GM21515 (cell line): Measurements from ENCODE around the gene NKAIN1.

Source experiments
- ATAC-seq: cut with Tn5 transposase; IDR thresholded peaks from one replicate; pipeline ENCODE4 v1.9.1; 2021; ENCODE audit not compliant: unreplicated experiment

Gene NKAIN1

GRCh38 chr1:31234123-31234708 lies 5.5 kb downstream of the NKAIN1 start:
- ATAC-seq = no peak

GRCh38 chr1:31232689-31233088 lies 7.0 kb downstream of the NKAIN1 start:
- no peak for ATAC-seq

GRCh38 chr1:31231802-31232201 lies 7.9 kb downstream of the NKAIN1 start:
- ATAC-seq = no peak

GRCh38 chr1:31230378-31230777 lies 9.3 kb downstream of the NKAIN1 start:
- ATAC-seq = no peak

GRCh38 chr1:31228986-31229385 lies 10.7 kb downstream of the NKAIN1 start:
- no peak for ATAC-seq

- no peak for ATAC-seq
These were observed 11.7 kb downstream of the NKAIN1 start for GRCh38 chr1:31227891-31228568.

- ATAC-seq = no peak
These were observed 15.6 kb downstream of the NKAIN1 start for GRCh38 chr1:31224068-31224467.

GRCh38 chr1:31222176-31222575 lies 17.5 kb downstream of the NKAIN1 start:
- ATAC-seq = no peak

GRCh38 chr1:31221072-31221471 lies 18.6 kb downstream of the NKAIN1 start:
- no peak for ATAC-seq

- ATAC-seq = no peak
These were observed 20.2 kb downstream of the NKAIN1 start for GRCh38 chr1:31219489-31219888.

- ATAC-seq = no peak
These were observed 21.0 kb downstream of the NKAIN1 start for GRCh38 chr1:31218705-31219104.

- no peak for ATAC-seq
These were observed 23.7 kb downstream of the NKAIN1 start for GRCh38 chr1:31216016-31216415.

GRCh38 chr1:31215065-31215570 lies 24.6 kb downstream of the NKAIN1 start:
- no peak for ATAC-seq

GRCh38 chr1:31214316-31215064 lies 25.2 kb downstream of the NKAIN1 start:
- ATAC-seq = no peak

- ATAC-seq = no peak
These were observed 31.2 kb downstream of the NKAIN1 start for GRCh38 chr1:31208361-31208945.

GRCh38 chr1:31207569-31207968 lies 32.1 kb downstream of the NKAIN1 start:
- no peak for ATAC-seq

GRCh38 chr1:31207046-31207445 lies 32.6 kb downstream of the NKAIN1 start:
- ATAC-seq = no peak

GRCh38 chr1:31203215-31203614 lies 36.5 kb downstream of the NKAIN1 start:
- ATAC-seq = no peak

GRCh38 chr1:31201931-31202360 lies 37.7 kb downstream of the NKAIN1 start:
- no peak for ATAC-seq

- ATAC-seq = no peak
These were observed 39.7 kb downstream of the NKAIN1 start for GRCh38 chr1:31199949-31200348.

GRCh38 chr1:31199236-31199790 lies 40.4 kb downstream of the NKAIN1 start:
- no peak for ATAC-seq
